ENCODE measurements around the gene ZNFX1.

GRCh38 chr20:49281059-49281912, 3.4 kb upstream of the ZNFX1 start:
- TF ChIP-seq EZH2 (IDR thresholded peaks at IDR 0.05; ENCODE audit: borderline replicate concordance, insufficient read depth, low read length, poor library complexity, severe bottlenecking) (no peak), CTCF (IDR thresholded peaks at IDR 0.05; ENCODE audit: poor library complexity, severe bottlenecking) (no peak), TAF1 (IDR thresholded peaks at IDR 0.05; ENCODE audit: low read depth) (no peak), POLR2AphosphoS5 (IDR thresholded peaks at IDR 0.05) (no peak), REST (IDR thresholded peaks at IDR 0.05; ENCODE audit: borderline replicate concordance) (no peak)

Measured in neural cell (in vitro differentiated cells).